ENCODE measurements around the gene SLC47A2. TPM values are rescaled to one million over a fixed set of nuclear protein-coding genes. Genes with fewer than 3 reads are reported as not detected.

The SLC47A2 gene
- total RNA-seq, 3 donors from 2014 or later: 0.15 to 0.66 TPM; not detected in 1

DNA sequence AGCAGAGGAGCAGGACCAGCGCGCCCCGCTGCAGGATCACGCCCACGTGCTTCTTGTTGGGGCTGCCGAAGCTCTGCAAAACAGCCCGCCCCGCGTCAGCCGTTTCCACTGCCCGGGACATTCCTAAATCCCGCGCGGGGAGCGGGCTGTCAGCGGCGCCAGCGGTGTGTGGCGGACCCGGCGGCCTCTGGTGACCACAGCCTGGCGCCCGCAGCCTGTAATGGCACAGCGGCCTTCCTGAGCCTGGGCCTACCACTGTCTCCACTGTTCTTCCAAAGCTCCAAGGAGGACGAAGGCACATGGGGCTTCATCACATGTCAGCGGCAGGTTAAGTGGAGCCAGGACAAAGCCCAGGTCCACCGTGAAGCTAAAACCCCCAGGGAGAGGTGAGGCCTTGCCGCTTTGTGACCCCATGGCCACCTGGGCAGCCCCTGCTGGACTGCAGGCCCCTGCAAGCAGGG, 2.5 kb downstream of the SLC47A2 start:
- no peaks in the 10 kb centered on the region for H3K27me3 ChIP-seq
- no peaks in the 10 kb centered on the region for H3K36me3 ChIP-seq
- H3K4me1 ChIP-seq: no peaks in the 10 kb centered on the region
- H3K9me3 ChIP-seq: no peaks in the 10 kb centered on the region
- intact Hi-C loops (cut with DNase I; ENCODE audit: low total_unique reads): no loop called here
- H3K27ac ChIP-seq: no peak overlapping the region
- no peak overlapping the region for H3K4me3 ChIP-seq
- no peak for DNase-seq (ENCODE audit: low spot score in 2 of 2)
- no peak for TF ChIP-seq POLR2A (IDR thresholded peaks at IDR 0.05)
- TF ChIP-seq, protein P1, sequence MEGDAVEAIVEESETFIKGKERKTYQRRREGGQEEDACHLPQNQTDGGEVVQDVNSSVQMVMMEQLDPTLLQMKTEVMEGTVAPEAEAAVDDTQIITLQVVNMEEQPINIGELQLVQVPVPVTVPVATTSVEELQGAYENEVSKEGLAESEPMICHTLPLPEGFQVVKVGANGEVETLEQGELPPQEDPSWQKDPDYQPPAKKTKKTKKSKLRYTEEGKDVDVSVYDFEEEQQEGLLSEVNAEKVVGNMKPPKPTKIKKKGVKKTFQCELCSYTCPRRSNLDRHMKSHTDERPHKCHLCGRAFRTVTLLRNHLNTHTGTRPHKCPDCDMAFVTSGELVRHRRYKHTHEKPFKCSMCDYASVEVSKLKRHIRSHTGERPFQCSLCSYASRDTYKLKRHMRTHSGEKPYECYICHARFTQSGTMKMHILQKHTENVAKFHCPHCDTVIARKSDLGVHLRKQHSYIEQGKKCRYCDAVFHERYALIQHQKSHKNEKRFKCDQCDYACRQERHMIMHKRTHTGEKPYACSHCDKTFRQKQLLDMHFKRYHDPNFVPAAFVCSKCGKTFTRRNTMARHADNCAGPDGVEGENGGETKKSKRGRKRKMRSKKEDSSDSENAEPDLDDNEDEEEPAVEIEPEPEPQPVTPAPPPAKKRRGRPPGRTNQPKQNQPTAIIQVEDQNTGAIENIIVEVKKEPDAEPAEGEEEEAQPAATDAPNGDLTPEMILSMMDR (IDR thresholded peaks at IDR 0.05): no peak
- no peak for TF ChIP-seq POLR2AphosphoS5 (IDR thresholded peaks at IDR 0.05)

DNA sequence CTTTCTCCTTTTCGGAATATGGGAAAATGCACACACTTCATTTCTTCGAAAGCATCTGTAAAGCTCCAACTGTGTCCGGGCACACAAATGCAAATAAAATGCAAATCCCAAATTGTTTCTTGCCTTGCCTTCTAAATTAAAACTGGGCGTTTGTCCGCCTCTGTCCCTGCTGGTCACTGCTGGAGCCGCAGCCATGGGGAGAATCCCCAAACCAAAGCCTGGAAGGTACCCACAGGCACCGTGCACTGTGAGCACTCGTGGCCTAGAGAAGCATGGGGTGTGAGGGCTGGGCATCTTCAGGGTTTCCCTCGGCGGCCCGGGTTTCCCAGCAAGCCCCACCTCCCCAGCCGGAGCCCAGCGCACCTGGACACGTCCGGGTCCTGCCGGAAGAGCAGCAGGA, 2.9 kb downstream of the SLC47A2 start:
- H3K4me1 ChIP-seq: no peaks in the 10 kb centered on the region
- intact Hi-C loops (cut with DNase I; ENCODE audit: low total_unique reads): no loop called here

DNA sequence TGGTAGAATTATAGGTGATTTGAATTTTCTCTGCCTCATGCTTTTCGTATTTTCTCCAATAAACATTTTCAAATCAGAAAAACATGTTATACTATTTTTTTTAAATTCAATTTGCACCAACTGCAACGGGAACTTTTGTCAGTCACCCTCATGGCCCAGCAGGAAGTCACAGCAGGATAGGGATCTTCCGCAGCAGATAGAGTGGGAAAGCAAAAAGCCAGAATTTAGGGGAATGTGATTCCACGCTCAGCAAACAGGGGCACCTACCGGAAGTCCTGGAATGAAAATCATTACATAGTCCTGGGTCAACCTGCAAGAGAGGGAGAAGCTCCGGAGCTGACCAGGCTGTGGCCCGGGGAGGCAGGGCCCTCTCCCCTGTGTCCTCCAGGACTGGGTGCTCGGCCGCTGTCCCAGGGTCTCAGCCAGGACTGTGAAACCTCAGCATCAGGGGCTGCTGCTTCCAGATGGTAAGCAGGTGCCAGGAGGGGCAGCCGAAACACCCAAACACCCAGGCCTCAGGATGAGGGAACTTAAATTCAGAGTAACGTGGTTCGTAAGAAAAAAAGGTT, 3.9 kb downstream of the SLC47A2 start:
- Histone ChIP-seq H3K4me3 (no peak overlapping the region), H3K36me3 (no peaks in the 10 kb centered on the region)
- TF ChIP-seq POLR2A (IDR thresholded peaks at IDR 0.05) (no peak), POLR2AphosphoS5 (IDR thresholded peaks at IDR 0.05) (no peak)
- TF ChIP-seq, protein P1 (IDR thresholded peaks at IDR 0.05): no peak

More for the DNA sequence above, 2.9 kb downstream of the SLC47A2 start:
- H3K36me3 ChIP-seq: no peaks in the 10 kb centered on the region
- no peak for TF ChIP-seq POLR2AphosphoS5 (IDR thresholded peaks at IDR 0.05)
- TF ChIP-seq POLR2A (IDR thresholded peaks at IDR 0.05): no peak
- TF ChIP-seq, protein P1 (IDR thresholded peaks at IDR 0.05): no peak
- DNase-seq (ENCODE audit: low spot score in 2 of 2): no peak
- H3K9me3 ChIP-seq: no peaks in the 10 kb centered on the region
- H3K27me3 ChIP-seq: no peaks in the 10 kb centered on the region
- no peak overlapping the region for H3K27ac ChIP-seq
- H3K4me3 ChIP-seq: no peak overlapping the region

DNA sequence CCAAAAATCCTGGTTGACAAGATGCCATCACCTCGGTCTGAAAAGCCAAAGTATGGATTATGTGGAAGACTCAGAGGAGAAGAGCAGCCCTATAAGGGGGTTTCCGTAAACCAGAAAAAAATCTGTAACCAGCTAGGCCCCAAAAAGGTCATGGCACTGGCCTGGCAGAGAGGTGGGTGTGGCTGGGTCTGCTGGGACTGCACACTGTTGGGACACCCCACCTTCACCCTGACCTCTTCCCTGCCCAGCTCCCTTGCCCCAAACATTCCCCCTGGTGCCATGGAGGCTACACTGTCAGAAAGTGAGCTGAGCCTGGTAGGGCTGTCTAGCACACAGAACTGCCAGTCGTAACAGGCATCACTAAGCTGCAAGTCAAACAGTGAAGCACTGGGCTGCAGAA, 6.5 kb downstream of the SLC47A2 start:
- no peaks in the 10 kb centered on the region for H3K27me3 ChIP-seq
- H3K27ac ChIP-seq: no peak overlapping the region
- H3K9me3 ChIP-seq: no peaks in the 10 kb centered on the region
- H3K4me3 ChIP-seq: no peak overlapping the region
- no peaks in the 10 kb centered on the region for H3K36me3 ChIP-seq
- intact Hi-C loops (cut with DNase I; ENCODE audit: low total_unique reads): no loop called here
- H3K4me1 ChIP-seq: no peaks in the 10 kb centered on the region
- DNase-seq (ENCODE audit: low spot score in 2 of 2): peak in 1 of 2 donors; percentile 14
- TF ChIP-seq POLR2AphosphoS5 (IDR thresholded peaks at IDR 0.05) (no peak), POLR2A (IDR thresholded peaks at IDR 0.05) (no peak)
- TF ChIP-seq, protein P1 (IDR thresholded peaks at IDR 0.05): no peak

More for the DNA sequence above, 3.9 kb downstream of the SLC47A2 start:
- no peaks in the 10 kb centered on the region for H3K9me3 ChIP-seq
- intact Hi-C loops (cut with DNase I; ENCODE audit: low total_unique reads): no loop called here
- no peak overlapping the region for H3K27ac ChIP-seq
- H3K4me1 ChIP-seq: no peaks in the 10 kb centered on the region
- H3K27me3 ChIP-seq: no peaks in the 10 kb centered on the region
- no peak for DNase-seq (ENCODE audit: low spot score in 2 of 2)

DNA sequence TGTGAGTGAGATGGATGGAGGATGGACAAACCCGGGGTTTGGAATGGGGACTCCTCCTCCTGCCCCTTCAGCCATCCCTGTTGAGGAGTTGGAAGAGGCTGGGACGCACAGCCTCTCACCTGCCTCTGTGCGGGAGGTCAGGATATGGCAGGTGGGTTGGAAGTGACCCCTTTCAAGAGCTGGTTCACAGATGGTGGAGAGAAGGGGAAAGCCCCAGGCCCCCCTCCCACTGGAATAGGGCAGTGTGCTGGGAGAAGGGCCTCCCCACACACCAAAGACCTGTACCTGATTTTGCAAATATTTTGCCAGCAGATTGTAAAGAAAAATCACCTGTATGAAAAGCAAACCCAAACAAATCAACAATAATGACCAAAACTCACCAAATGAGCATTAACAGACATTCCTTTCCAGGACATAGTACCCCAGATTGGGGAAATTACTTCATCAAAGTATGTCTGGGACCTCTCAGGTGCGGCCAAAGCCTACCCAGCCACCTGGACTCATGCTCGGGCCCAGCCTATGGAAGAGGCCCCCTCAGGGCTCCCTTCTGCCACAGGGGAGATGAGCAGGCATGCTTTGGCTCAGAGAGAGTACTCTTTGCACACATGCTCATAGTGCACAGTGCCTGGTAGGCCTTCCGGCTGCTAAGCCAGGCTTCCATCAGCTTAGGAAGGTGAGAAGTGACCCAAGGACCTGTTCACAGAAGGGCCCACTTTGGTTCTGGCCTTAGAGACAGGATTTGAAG, 7.8 kb downstream of the SLC47A2 start:
- Histone ChIP-seq H3K4me1 (no peaks in the 10 kb centered on the region), H3K4me3 (no peak overlapping the region), H3K27me3 (no peaks in the 10 kb centered on the region), H3K9me3 (no peaks in the 10 kb centered on the region), H3K36me3 (no peaks in the 10 kb centered on the region), H3K27ac (peak overlapping the region; percentile 84 to 87)
- TF ChIP-seq, protein P1 (IDR thresholded peaks at IDR 0.05): no peak
- TF ChIP-seq POLR2A (IDR thresholded peaks at IDR 0.05) (no peak), POLR2AphosphoS5 (IDR thresholded peaks at IDR 0.05) (no peak)
- intact Hi-C loops (cut with DNase I; ENCODE audit: low total_unique reads): no loop called here
- DNase-seq (ENCODE audit: low spot score in 2 of 2): peak in 1 of 2 donors; percentile 14
